ENCODE data around the gene HM13. TPM values are rescaled to one million over a fixed set of nuclear protein-coding genes. Genes with fewer than 3 reads are reported as not detected.

HM13 gene
- total RNA-seq, 1 experiment from 2014 or later: 103 TPM

GRCh38 chr20:31522731-31523130 lies 8.5 kb downstream of the HM13 start:
- POLR2A ChIA-PET: no interaction called here
- no peak for TF ChIP-seq ZNF317 (CRISPR knock-in tag; IDR thresholded peaks at IDR 0.05; ENCODE audit: borderline replicate concordance, low read depth)
- TF ChIP-seq FOXP4 (CRISPR knock-in tag; IDR thresholded peaks at IDR 0.05): no peak
- TF ChIP-seq ZNF281 (CRISPR knock-in tag; IDR thresholded peaks at IDR 0.05): no peak
- no peak for TF ChIP-seq PRDM15 (CRISPR knock-in tag; IDR thresholded peaks at IDR 0.05)
- TF ChIP-seq E2F5 (CRISPR knock-in tag; IDR thresholded peaks at IDR 0.05): no peak
- TF ChIP-seq MXD4 (CRISPR knock-in tag; IDR thresholded peaks at IDR 0.05; ENCODE audit: borderline replicate concordance): no peak
- TF ChIP-seq SOX15 (CRISPR knock-in tag; IDR thresholded peaks at IDR 0.05): no peak
- CTCF ChIA-PET: interaction anchor here (0.9 to 3.9 kb wide), 3 partner anchors 8 to 114 kb away, joined by 3 to 15 read pairs (median 5); partner anchors contain the start of gene HM13
- Mint-ChIP-seq H3K36me3 (peaks cover 21% of the 10 kb centered on the region), H3K9me3 (no peaks in the 10 kb centered on the region), H3K27ac (no peak overlapping the region), H3K4me1 (no peaks in the 10 kb centered on the region), H3K4me3 (no peak overlapping the region), H3K27me3 (ENCODE audit: low read depth) (no peaks in the 10 kb centered on the region)
- no peak for DNase-seq (ENCODE audit: low spot score)
- ATAC-seq: no peak

GRCh38 chr20:31523361-31524283 lies 9.4 kb downstream of the HM13 start:
- 0 out of 2 replicates have a peak, but pooled peaks have one; percentile 26 for ATAC-seq
- DNase-seq (ENCODE audit: low spot score): no peak
- Mint-ChIP-seq H3K9me3 (no peaks in the 10 kb centered on the region), H3K27ac (no peak overlapping the region), H3K27me3 (ENCODE audit: low read depth) (no peaks in the 10 kb centered on the region), H3K36me3 (peaks cover 26% of the 10 kb centered on the region), H3K4me1 (no peaks in the 10 kb centered on the region), H3K4me3 (no peak overlapping the region)
- ChIA-PET CTCF (interaction anchor here (1.2 kb wide), 1 partner anchor 33 kb away, joined by 3 read pairs; no protein-coding TSS in a partner anchor), POLR2A (interaction anchor here (0.7 kb wide), 1 partner anchor 17 kb away, joined by 7 read pairs; no protein-coding TSS in a partner anchor)
- TF ChIP-seq ZNF317 (CRISPR knock-in tag; IDR thresholded peaks at IDR 0.05; ENCODE audit: borderline replicate concordance, low read depth): no peak
- no peak for TF ChIP-seq ZNF423 (CRISPR knock-in tag; IDR thresholded peaks at IDR 0.05)

GRCh38 chr20:31527266-31527665 lies 13.0 kb downstream of the HM13 start:
- ChIA-PET POLR2A (no interaction called here), CTCF (interaction anchor here (0.9 to 1.4 kb wide), 2 partner anchors 24 to 35 kb away, joined by 3 to 4 read pairs; no protein-coding TSS in a partner anchor)
- Mint-ChIP-seq H3K9me3 (no peaks in the 10 kb centered on the region), H3K27me3 (ENCODE audit: low read depth) (no peaks in the 10 kb centered on the region), H3K36me3 (peaks cover 57% of the 10 kb centered on the region), H3K27ac (no peak overlapping the region), H3K4me3 (no peak overlapping the region), H3K4me1 (no peaks in the 10 kb centered on the region)
- peak; percentile 44; the same call in 1 of the 2 replicates for ATAC-seq
- TF ChIP-seq NR2C2 (CRISPR knock-in tag; IDR thresholded peaks at IDR 0.05) (no peak), MYBL2 (CRISPR knock-in tag; IDR thresholded peaks at IDR 0.05) (no peak), USF2 (CRISPR knock-in tag; IDR thresholded peaks at IDR 0.05) (no peak), NFE2L1 (CRISPR knock-in tag; IDR thresholded peaks at IDR 0.05) (no peak), GTF2I (CRISPR knock-in tag; conservative IDR thresholded peaks at IDR 0.05) (no peak)
- DNase-seq (ENCODE audit: low spot score): no peak

Data from WTC11 (cell line).